ENCODE data around the gene SIX4. TPM values are rescaled to one million over a fixed set of nuclear protein-coding genes. Genes with fewer than 3 reads are reported as not detected.

SIX4 gene
- polyA plus RNA-seq, 1 donor (not counting 4 experiments of a cell fraction or from before 2014, with no cell fraction given) = 4.5 TPM

GRCh38 chr14:60713513-60713912, 10.6 kb downstream of the SIX4 start:
- H3K36me3 ChIP-seq (ENCODE audit: control insufficient read depth in 2 of 2, extremely low read depth in 1 of 2, insufficient read depth in 2 of 2, low read length in 2 of 2) = peaks cover 0 to 9% of the 10 kb centered on the region in 2 experiments
- DNase-seq (ENCODE audit: low read depth, low spot score) (no peak), FAIRE-seq (no peak)
- H3K79me2 ChIP-seq (ENCODE audit: control insufficient read depth, insufficient read depth, low read length) = no peaks in the 10 kb centered on the region
- H3K27me3 ChIP-seq (ENCODE audit: control insufficient read depth, extremely low read depth, insufficient read depth, low read length) = no peaks in the 10 kb centered on the region
- H3K27ac ChIP-seq (ENCODE audit: control insufficient read depth, insufficient read depth, low read length) = no peak overlapping the region
- H2AFZ ChIP-seq (ENCODE audit: control insufficient read depth, low read length) = no peak overlapping the region
- no peaks in the 10 kb centered on the region for H3K9me3 ChIP-seq (ENCODE audit: control insufficient read depth, low read depth, low read length)
- no peak overlapping the region for H3K9ac ChIP-seq (ENCODE audit: control insufficient read depth, extremely low read depth, insufficient read depth, low read length)
- H3K4me1 ChIP-seq (ENCODE audit: control insufficient read depth, extremely low read depth, insufficient read depth, low read length) = no peaks in the 10 kb centered on the region
- no peak for TF ChIP-seq CTCF (optimal IDR thresholded peaks at IDR 0.05 in 1 of 3, IDR thresholded peaks at IDR 0.05 in 1 of 3, conservative IDR thresholded peaks at IDR 0.05 in 1 of 3; ENCODE audit: extremely low read depth in 1 of 3, insufficient read depth in 2 of 3, low read length in 3 of 3)
- TF ChIP-seq EZH2 (IDR thresholded peaks at IDR 0.05; ENCODE audit: low read length) = no peak
- H3K4me3 ChIP-seq (ENCODE audit: control insufficient read depth in 2 of 3, extremely low read depth in 1 of 3, insufficient read depth in 2 of 3, low read depth in 1 of 3, low read length in 3 of 3) = no peak overlapping the region
- dilution Hi-C loops (cut with MboI; ENCODE audit: extremely low pct_ligation_motif_present, low sequenced_read_pairs) = no loop called here
- no peaks in the 10 kb centered on the region for H4K20me1 ChIP-seq (ENCODE audit: control insufficient read depth, extremely low read depth, insufficient read depth, low read length)
- H3K4me2 ChIP-seq (ENCODE audit: control insufficient read depth, extremely low read depth, insufficient read depth, low read depth, low read length) = no peak overlapping the region
- H3K9me1 ChIP-seq (ENCODE audit: control insufficient read depth, extremely low read depth, insufficient read depth, low read length) = no peaks in the 10 kb centered on the region

- no peak for DNase-seq (ENCODE audit: low read depth, low spot score)
- no peaks in the 10 kb centered on the region for H3K9me1 ChIP-seq (ENCODE audit: control insufficient read depth, extremely low read depth, insufficient read depth, low read length)
- no peak overlapping the region for H3K4me3 ChIP-seq (ENCODE audit: control insufficient read depth in 2 of 3, extremely low read depth in 1 of 3, insufficient read depth in 2 of 3, low read depth in 1 of 3, low read length in 3 of 3)
- no peaks in the 10 kb centered on the region for H3K27me3 ChIP-seq (ENCODE audit: control insufficient read depth, extremely low read depth, insufficient read depth, low read length)
- dilution Hi-C loops (cut with MboI; ENCODE audit: extremely low pct_ligation_motif_present, low sequenced_read_pairs) = no loop called here
- no peak for TF ChIP-seq CTCF (optimal IDR thresholded peaks at IDR 0.05 in 1 of 3, IDR thresholded peaks at IDR 0.05 in 1 of 3, conservative IDR thresholded peaks at IDR 0.05 in 1 of 3; ENCODE audit: extremely low read depth in 1 of 3, insufficient read depth in 2 of 3, low read length in 3 of 3)
- TF ChIP-seq EZH2 (IDR thresholded peaks at IDR 0.05; ENCODE audit: low read length) = no peak
- H3K9ac ChIP-seq (ENCODE audit: control insufficient read depth, extremely low read depth, insufficient read depth, low read length) = no peak overlapping the region
- H3K79me2 ChIP-seq (ENCODE audit: control insufficient read depth, insufficient read depth, low read length) = no peaks in the 10 kb centered on the region
- H3K36me3 ChIP-seq (ENCODE audit: control insufficient read depth in 2 of 2, extremely low read depth in 1 of 2, insufficient read depth in 2 of 2, low read length in 2 of 2) = peaks cover 0 to 4% of the 10 kb centered on the region in 2 experiments
- no peaks in the 10 kb centered on the region for H3K9me3 ChIP-seq (ENCODE audit: control insufficient read depth, low read depth, low read length)
- H3K4me1 ChIP-seq (ENCODE audit: control insufficient read depth, extremely low read depth, insufficient read depth, low read length) = no peaks in the 10 kb centered on the region
- H3K4me2 ChIP-seq (ENCODE audit: control insufficient read depth, extremely low read depth, insufficient read depth, low read depth, low read length) = no peak overlapping the region
- H4K20me1 ChIP-seq (ENCODE audit: control insufficient read depth, extremely low read depth, insufficient read depth, low read length) = no peaks in the 10 kb centered on the region
- H2AFZ ChIP-seq (ENCODE audit: control insufficient read depth, low read length) = no peak overlapping the region
- no peak for FAIRE-seq
- H3K27ac ChIP-seq (ENCODE audit: control insufficient read depth, insufficient read depth, low read length) = no peak overlapping the region
Measured at GRCh38 chr14:60710494-60710893, 13.7 kb downstream of the SIX4 start.

Measured in keratinocyte (primary cell).